Glutamatergic neuron (in vitro differentiated cells): ENCODE results near the gene ACVR1B. TPM values are rescaled to one million over a fixed set of nuclear protein-coding genes. Genes with fewer than 3 reads are reported as not detected.
A peak's percentile ranks its signal among the peaks of the same experiment; 100 is the strongest.

ENCODE experiments used
- DNase-seq: peaks from one replicate; pipeline ENCODE4 v3.0.0; 2022
- H3K27ac Mint-ChIP-seq: one replicate; pipeline ENCODE4 v1.8.0; 2020; ENCODE audit warnings: mild to moderate bottlenecking, mixed read lengths, inconsistent platforms; ENCODE audit not compliant: unreplicated experiment
- H3K27me3 Mint-ChIP-seq: one replicate; pipeline ENCODE4 v1.8.0; 2020; ENCODE audit warnings: mild to moderate bottlenecking, moderate library complexity, mixed read lengths, inconsistent platforms; ENCODE audit not compliant: unreplicated experiment
- H3K36me3 Mint-ChIP-seq: one replicate; pipeline ENCODE4 v1.8.0; 2020; ENCODE audit warnings: mild to moderate bottlenecking, mixed read lengths, inconsistent platforms; ENCODE audit not compliant: unreplicated experiment
- H3K4me1 Mint-ChIP-seq: one replicate; pipeline ENCODE4 v1.8.0; 2020; ENCODE audit warnings: mild to moderate bottlenecking, low read depth, mixed read lengths, inconsistent platforms; ENCODE audit not compliant: unreplicated experiment
- H3K4me3 Mint-ChIP-seq: one replicate; pipeline ENCODE4 v1.8.0; 2020; ENCODE audit warnings: mild to moderate bottlenecking, mixed read lengths, inconsistent platforms; ENCODE audit not compliant: unreplicated experiment
- H3K9me3 Mint-ChIP-seq: one replicate; pipeline ENCODE4 v1.8.0; 2020; ENCODE audit warnings: mild to moderate bottlenecking, moderate library complexity, mixed read lengths, inconsistent platforms; ENCODE audit not compliant: unreplicated experiment
- total RNA-seq: library from RNA; stranded (reverse); fragmentation: NEBNext Ultra II Directional; extraction: Animal tissue kit (Norgen Biotek cat#: 25700); gene quantifications from one replicate; pipeline ENCODE4 v1.2.1, GENCODE V29; 2021; ENCODE audit not compliant: unreplicated experiment
- TF ChIP-seq, protein P1 (sequence below): fragments of 200-600 bp; sonication (generic); IDR thresholded peaks from one replicate; pipeline ENCODE4 v1.5.0; 2021; ENCODE audit not compliant: partially characterized antibody, unreplicated experiment

ACVR1B gene
- total RNA-seq, 1 donor from 2014 or later, result 50.2 TPM

DNA sequence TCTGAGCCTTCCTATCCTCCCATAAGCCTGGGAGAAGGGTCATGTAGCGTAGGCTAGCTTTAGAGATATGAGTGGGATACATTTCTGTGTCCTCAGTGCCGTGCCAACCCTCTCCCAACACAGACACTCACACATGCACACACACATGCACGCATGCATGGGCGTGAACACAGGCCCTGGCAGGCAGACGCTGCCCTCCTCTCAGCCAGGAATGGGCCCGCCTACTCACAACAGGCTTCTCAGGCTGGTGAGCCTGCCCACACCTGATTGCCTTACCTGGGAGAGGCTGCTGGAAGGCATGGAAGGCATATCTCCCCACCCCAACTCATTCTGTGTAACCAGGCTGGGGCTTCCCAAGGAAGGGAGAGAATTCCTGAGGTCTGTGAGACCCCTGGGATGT, 12.8 kb upstream of the ACVR1B start:
- H3K9me3 Mint-ChIP-seq, result peaks cover 6% of the 10 kb centered on the region
- DNase-seq, result no peak
- H3K4me3 Mint-ChIP-seq, result no peak overlapping the region
- H3K27ac Mint-ChIP-seq, result no peak overlapping the region
- peaks cover 21% of the 10 kb centered on the region for H3K36me3 Mint-ChIP-seq
- peaks cover 29% of the 10 kb centered on the region for H3K4me1 Mint-ChIP-seq
- H3K27me3 Mint-ChIP-seq, result peaks cover 6% of the 10 kb centered on the region
- TF ChIP-seq, protein P1, sequence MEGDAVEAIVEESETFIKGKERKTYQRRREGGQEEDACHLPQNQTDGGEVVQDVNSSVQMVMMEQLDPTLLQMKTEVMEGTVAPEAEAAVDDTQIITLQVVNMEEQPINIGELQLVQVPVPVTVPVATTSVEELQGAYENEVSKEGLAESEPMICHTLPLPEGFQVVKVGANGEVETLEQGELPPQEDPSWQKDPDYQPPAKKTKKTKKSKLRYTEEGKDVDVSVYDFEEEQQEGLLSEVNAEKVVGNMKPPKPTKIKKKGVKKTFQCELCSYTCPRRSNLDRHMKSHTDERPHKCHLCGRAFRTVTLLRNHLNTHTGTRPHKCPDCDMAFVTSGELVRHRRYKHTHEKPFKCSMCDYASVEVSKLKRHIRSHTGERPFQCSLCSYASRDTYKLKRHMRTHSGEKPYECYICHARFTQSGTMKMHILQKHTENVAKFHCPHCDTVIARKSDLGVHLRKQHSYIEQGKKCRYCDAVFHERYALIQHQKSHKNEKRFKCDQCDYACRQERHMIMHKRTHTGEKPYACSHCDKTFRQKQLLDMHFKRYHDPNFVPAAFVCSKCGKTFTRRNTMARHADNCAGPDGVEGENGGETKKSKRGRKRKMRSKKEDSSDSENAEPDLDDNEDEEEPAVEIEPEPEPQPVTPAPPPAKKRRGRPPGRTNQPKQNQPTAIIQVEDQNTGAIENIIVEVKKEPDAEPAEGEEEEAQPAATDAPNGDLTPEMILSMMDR, result no peak

DNA sequence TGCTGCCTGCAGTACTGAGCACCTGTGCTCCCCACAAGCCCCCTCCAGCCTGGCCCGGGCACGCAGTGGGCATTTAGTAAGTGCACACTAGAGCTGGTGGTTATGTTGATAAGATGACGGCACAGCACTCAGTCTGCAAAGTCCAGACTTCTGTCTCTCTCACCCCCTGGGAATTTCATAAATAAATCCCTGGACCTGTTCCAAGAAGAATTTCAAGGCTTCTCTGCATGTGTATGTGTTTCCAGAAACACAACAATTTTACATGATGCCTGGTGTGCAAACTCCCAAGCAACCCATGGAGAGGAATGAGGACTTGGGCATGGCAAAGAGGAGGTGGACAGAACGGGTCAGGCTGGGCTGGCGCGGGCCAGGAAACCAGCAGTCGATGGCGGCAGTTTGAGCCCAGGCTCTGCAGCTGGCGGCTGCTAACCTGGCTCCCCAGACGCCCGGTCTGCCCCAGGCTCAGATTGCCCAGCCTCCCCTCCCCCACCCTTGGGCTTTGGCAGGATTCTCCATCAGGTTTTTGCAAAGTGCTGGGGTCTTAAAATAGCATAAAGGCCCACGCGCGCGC, 10.4 kb upstream of the ACVR1B start:
- peaks cover 29% of the 10 kb centered on the region for H3K4me1 Mint-ChIP-seq
- H3K4me3 Mint-ChIP-seq, result peak overlapping the region; percentile 53

DNA sequence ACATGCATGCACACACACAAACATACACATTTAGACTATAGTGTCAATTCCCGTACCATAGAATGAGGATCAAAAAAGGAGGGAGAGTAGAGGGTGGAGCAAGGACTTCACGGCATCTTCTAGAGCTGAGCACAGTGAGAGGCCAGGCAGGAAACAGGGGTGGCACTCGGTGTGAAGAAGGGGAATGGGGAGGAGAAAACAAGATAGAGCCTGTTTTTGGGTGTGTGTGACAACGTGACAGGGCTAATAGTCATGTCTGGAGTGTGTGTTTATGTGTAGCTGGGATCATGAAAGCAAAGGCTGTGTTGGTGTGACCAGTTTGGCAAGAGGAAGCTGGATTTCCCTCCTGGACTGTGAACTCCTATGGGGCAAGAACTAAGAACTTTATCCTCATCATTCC, 9.9 kb upstream of the ACVR1B start:
- TF ChIP-seq, protein P1, result no peak
- no peak for DNase-seq
- H3K36me3 Mint-ChIP-seq, result peaks cover 32% of the 10 kb centered on the region

More for the DNA sequence above, 10.4 kb upstream of the ACVR1B start:
- peak overlapping the region; percentile 2 for H3K27ac Mint-ChIP-seq
- H3K9me3 Mint-ChIP-seq, result peaks cover 10% of the 10 kb centered on the region
- DNase-seq, result peak; percentile 66
- TF ChIP-seq, protein P1, result no peak
- H3K36me3 Mint-ChIP-seq, result peaks cover 27% of the 10 kb centered on the region
- peaks cover 8% of the 10 kb centered on the region for H3K27me3 Mint-ChIP-seq

DNA sequence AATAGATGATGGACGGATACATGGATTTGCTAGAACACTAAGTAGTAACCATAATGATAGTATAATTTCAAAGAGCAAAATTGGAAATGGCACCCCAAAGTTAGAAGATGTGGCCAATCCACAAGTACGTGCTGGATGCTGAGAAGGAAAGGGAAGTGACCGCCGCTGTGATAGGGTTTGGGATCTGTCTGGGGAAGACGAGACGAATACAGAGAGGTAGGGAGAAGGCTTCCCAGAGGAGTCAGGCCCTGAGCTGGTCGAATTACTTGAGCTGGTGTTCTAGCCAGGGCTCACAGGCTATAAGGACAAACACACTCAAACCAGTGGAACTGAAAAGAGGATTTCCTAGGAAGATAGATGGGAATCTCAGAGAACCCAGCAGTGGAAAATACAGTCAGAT, 9.4 kb upstream of the ACVR1B start:
- TF ChIP-seq, protein P1, result no peak
- H3K27ac Mint-ChIP-seq, result peak overlapping the region; percentile 15
- H3K27me3 Mint-ChIP-seq, result peaks cover 8% of the 10 kb centered on the region
- DNase-seq, result no peak
- peaks cover 34% of the 10 kb centered on the region for H3K36me3 Mint-ChIP-seq
- H3K9me3 Mint-ChIP-seq, result peaks cover 13% of the 10 kb centered on the region
- no peak overlapping the region for H3K4me3 Mint-ChIP-seq
- peaks cover 29% of the 10 kb centered on the region for H3K4me1 Mint-ChIP-seq

More for the DNA sequence above, 9.9 kb upstream of the ACVR1B start:
- Mint-ChIP-seq H3K4me1 (peaks cover 29% of the 10 kb centered on the region), H3K27me3 (peaks cover 8% of the 10 kb centered on the region), H3K9me3 (peaks cover 13% of the 10 kb centered on the region), H3K4me3 (peak overlapping the region; percentile 53), H3K27ac (peak overlapping the region; percentile 2)

DNA sequence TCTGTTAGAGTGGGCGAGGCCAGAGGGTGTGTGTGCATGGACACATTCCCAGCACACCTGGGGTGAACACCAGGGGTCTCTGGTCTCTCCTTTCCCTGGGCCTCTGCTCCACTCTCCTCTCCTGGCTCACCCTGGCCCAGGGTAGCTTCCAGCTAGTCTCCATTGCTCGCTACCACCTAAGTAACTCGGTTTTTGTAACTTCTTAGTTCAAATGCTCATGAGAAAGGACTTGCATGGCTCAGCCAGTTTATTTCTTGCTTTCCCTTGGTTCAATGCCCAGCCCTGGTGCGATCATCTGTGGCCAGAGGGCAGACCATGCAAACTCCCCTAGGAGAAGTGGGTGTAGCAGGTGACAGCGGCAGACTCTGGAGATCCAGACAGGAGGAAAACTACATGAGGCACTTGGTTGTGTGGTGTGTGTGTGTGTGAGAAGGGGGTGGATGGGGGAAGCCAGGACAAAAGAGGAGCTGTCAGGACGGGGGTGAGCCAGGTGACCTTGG, 8.9 kb upstream of the ACVR1B start:
- no peak overlapping the region for H3K27ac Mint-ChIP-seq
- H3K36me3 Mint-ChIP-seq, result peaks cover 34% of the 10 kb centered on the region
- H3K4me3 Mint-ChIP-seq, result no peak overlapping the region
- TF ChIP-seq, protein P1, result no peak
- peaks cover 13% of the 10 kb centered on the region for H3K9me3 Mint-ChIP-seq
- no peak for DNase-seq
- H3K27me3 Mint-ChIP-seq, result peaks cover 9% of the 10 kb centered on the region
- peaks cover 27% of the 10 kb centered on the region for H3K4me1 Mint-ChIP-seq
